DMS53 treated with DMSO at 0.1 percent for 48 hours (cell line): ENCODE measurements around the gene NFIA.

Experiments
- DNase-seq: peaks from one replicate; lab custom pipeline; 2025; ENCODE audit not compliant: unreplicated experiment; lab: John Stamatoyannopoulos, UW

The NFIA gene

DNA sequence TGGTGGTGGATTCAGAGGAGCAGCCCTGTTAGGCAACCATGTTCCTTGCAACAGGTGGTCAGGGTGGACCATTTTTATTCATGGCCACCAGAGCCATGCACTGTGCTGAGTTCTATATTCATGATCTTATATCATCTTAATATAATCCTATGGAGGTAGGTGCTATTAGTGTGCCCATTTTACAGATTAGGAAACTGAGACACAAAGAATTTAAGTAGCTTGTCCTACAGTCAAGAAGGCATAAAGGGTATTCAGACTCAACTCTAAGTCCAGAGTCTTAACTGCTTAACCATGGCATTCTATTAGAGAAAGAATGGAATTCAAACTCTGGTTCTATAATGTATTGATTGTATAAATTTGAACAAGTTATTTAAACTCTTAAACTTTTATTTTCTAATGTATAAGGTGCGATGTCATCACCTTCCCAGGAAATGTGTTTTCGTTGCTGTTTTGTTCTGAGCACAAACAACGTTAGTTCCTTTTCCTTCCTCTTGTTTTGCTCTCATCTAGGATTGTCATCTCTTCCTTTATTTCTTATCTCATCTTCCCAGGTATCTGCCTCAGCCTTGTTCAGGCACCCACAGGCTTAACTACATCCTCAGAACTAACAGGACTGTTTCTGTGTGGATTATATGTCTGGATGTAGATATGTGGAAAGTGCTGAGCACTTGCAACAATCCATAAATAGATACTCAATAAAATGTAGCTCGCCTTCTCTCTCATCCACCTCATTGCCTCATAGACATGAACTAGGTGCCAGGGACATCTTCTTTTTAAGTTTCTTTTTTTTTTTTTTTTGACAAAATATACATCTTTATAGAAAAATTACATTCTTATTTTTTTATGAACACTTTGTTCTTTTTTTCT, 207.1 kb downstream of the NFIA start:
- no peak for DNase-seq

DNA sequence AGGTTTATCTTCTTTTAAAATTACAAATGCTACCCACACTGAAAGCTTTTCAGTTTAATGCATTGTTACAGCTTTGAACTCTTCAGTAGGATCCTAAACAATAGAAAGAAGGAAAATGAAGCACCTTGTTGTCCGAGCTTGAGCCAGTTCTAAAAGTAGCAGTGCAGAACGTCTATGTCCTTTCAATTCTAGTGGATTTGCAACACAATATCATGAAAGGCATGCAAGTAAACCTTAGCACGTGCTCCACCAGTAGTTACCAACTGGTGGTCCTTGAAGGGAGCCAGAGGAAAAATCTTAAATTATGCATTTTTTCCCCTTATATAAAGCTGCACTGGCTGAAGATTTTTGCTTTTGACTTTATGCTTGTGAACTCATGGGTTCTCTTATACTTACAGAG, 208.2 kb downstream of the NFIA start:
- no peak for DNase-seq

DNA sequence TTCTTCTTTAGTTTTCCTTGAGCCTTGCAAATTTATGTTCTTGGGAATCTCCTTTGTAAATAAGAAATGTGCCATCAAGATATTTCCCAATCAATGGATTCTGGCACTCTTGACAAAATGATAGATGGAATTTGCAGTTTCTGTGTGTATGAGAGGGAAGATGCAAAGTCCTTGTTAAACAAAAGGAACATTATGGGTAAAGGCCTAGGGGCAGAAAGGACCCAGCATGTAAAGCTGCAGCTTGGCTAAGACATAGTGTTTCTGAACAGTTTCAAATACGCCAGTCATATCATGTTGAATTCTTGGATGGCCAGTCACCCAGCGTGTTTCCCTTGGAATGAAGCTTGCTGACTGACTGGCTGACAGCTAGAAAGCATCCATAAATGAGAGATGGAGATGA, 210.8 kb downstream of the NFIA start:
- no peak for DNase-seq

DNA sequence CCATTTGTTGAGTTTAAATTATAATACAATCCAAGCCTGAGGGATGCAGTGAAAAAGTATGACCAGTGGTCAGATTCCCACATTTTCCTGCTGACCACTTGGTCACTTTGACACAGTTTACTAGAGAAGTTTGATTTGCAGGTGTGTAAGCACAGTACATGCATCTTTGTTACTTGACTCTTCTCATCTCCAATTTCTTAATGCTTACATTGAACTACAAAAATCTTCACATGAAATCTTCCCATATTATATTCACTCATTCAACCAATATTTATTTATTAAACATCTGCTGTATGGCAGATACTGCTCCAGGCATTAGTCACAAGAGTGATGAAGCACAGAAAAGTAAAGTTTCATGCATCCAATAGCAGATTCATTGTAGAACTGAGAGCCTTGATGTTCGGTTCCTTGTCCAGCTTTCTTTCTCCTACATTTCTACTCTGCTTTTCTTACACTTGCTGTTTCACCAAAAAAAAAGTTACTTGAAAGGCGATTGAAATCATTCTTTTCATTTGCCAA, 211.7 kb downstream of the NFIA start:
- no peak for DNase-seq

DNA sequence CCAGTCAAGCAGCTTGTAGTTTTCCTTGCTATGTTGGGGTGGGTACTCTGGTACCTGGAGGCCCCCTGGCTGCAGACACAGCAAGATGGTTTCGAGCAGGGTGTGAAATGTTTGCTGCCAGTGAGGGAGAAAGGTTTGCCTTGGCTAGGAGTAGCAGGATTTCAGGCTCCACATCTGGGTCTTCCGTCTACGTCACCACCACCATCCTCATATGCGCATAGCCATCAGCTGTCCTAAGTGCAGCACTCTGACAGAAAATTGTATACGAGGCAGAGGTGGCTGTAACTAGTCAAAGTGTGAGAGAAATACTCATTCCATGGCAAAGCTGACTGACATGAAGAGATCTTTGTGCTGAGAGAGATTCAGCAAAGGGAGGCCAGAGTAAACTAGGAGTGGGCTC, 212.6 kb downstream of the NFIA start:
- no peak for DNase-seq

DNA sequence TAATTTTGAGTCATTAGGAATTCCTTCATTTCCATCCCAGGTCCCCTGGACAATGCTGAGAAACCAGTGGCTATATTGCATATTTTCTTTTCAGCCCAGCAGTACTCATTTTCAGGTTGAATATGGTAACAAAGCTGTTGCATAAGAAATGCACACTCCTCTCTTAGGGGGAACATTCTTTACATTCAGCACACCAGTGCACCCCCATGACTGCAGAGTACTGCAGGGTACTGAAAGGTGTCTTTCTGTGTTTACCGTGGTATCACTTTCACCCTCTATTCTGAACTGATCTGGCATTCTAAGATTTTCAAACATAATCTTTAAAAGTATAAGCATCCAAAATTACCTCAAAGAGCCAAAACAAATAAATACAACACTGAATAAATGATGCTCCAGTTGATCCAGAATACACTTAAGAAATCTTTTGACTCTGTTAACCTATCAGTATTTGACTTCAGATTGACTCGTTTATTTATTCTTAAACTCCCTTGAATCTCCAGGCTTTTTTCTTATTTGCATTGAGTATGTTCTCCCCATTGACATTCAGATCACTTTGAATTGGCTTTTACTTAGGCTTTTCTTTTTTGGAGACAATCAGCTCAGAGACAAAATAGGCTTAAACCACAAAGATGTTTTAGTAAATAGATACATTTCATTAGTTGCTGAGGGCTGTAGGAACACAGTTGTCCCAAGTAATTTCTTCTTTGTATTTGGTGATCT, 213.6 kb downstream of the NFIA start:
- no peak for DNase-seq

DNA sequence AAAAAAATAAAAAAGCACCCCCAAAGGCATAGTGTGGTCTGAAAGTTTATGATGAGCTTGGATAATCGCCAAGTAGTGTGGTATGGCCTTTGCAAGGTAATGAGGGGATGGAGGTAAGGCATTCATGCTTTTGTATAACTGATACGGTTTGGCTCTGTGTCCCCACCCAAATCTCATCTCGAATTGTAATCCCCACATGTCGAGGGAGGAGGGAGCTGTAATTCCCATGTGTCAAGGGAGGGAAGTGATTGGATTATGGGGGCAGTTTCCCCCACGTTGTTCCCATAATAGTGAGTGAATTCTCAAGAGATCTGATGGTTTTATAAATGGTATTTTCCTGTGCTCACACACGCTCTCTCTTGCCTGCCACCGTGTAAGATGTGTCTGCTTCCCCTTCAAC, 215.5 kb downstream of the NFIA start:
- no peak for DNase-seq

DNA sequence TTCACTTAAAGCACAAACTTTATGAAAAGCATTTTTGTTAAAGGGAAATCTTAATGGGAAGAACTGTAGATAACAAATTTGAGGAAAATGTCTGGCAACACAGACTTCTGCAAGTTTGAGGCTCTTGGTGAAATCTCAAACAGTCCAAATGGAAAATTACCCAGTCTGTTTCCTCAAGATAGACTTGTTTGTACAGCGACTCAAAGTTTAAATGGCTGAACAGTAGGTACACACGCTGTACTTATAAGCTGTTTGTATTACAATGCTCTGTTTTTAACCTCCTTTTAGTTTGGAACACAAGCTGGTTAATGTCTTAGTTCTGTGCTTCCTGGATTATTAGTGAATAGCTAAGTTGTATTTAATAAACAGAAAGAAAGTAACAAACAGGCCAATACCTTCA, 217.1 kb downstream of the NFIA start:
- peak; percentile 32 for DNase-seq

DNA sequence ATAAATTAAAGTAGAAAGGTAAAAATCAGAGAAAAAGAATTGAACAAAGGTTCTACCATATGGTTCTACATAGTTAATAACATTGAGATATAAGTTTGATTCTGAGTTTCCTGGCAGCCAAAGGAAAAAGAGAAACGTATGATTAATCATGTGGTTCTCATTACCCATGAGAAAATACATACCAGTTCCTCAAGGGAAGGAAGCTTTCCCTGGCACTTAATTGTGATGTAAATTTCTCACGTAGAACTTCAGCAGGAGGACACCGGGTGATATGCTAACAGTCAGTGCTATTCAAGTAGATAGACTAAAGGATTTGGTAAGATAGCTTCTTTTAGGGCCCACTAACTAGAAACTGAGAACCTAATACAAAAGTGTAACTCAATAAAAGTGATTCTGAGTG, 218.5 kb downstream of the NFIA start:
- no peak for DNase-seq

DNA sequence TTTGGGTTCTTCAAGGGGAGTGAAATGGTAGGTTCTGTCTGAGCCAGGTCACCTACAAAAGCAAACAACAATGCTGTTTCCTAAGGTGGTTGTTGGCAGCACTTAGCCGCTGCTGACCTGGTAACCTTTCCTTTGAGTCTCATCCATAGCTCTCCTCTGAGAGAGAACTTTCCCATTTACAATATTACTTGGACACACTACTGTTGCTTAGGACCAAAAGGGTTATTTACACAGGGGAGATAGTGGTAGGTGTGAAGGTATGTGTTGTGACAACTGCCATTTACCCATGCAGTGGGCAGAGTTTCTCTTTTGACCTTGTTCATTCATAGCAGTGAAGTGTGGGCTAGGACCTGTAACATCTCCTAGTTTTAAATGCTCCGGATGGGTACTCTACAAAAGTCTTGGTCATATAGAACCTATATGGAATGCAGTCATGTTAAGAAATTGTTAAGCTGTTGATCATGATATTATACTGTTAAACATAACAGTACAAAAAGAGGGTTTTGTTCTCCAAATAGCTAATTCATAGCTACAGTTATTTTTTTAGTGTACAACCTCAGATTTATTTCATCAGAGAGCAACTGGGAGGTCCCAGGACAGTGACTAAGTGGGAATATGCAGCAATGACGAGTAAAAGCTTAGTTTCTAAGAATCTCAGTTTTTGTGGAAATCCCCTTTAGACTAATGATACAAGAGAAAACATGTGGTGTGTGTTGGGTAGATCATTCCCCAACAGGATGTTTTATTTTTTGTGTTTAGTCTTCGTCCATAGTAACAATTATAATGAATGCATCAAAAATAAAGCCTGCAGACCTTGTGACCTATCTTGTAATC, 219.7 kb downstream of the NFIA start:
- no peak for DNase-seq

DNA sequence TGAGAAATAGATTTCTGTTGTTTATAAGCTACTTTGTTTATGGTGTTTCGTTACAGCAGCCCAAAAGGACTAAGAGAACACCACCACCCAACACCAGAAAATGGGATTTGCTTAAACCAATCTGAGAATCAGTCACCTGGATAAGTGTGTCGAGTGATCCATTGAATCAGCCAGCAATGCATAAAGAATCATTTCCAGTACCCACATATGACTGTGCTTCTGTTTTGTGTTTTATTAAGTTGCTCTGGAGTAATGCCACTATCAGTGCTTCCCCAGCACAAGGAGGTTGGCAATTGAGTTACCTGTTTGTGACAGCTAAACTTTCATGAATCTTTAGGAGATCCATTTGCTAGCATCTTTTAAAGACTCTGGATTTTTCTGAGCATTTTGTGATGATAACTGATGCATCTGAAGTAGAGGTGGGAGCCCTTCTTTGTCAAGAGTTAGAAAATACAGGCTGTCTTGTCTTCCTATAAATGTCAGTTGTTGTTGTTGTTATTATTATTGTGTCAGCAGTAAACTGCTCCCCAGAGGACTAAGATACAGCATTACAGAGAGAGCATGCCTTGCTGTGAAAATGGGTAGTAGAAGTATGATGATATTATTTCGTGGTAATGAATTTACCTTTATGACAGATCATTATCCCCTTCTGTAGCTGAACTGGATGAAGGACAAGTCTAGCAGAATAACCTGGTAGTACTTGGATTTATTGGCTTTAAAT, 225.2 kb downstream of the NFIA start:
- no peak for DNase-seq

DNA sequence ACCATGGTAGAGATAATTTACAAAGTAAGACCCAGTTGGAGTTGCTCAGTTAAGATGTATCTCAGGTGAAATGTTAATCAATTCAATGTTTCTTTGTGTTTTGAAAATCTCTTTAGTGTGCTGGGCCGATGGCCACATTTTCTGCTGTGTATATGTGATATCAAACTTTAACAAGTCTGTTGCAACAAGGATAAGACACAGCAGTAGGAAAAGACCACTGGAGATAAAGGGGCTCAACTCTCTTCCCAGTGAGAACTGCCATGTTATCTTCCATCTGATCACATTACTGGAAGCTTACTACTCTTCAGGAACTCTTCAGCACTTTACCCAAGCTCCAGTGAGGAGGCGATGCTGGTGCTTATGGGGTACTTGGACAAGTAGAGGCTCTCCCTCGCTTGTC, 227.7 kb downstream of the NFIA start:
- no peak for DNase-seq

DNA sequence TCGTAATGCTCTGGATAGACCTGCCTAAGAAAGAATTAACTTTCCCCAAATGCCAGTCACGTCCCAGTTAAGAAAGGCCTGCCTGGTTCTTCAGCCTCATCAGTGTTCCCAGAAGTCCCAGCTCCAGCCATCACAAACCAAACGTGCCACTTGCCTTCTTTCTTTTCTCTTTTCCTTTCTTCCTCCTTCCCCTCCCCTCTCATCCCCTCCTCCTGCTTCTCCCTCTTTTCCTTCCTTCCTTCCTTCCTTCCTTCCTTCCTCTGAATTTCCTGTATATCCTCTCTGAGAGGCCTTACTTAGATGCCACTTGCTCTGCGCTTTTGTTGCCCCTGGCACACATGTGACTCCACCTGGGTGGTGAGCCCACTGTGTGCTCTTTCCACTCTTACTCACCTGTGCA, 228.2 kb downstream of the NFIA start:
- DNase-seq: no peak

DNA sequence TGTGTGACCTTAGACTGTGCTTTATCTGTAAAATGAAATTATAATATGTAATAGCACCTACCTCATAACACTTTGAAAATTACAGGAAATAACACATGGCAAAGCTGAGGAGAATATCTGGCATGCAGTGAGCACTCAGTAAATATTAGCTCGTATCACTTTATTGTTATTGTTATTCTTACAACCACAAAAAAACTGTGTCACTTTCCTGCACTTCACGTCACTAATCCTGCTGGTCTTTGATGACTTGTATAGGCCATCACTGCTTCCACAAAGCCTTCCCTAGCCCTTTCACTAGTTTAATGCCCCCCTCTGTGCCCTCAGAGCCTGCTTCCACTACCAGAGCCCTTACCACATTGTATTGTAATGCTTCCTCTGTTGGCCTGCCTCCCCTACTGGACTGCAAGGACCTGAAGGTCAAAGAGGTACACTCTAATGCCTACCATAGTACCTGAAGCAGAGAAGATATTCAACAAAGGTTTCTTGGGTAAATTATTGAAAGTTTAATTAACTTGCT, 231.6 kb downstream of the NFIA start:
- DNase-seq: no peak

DNA sequence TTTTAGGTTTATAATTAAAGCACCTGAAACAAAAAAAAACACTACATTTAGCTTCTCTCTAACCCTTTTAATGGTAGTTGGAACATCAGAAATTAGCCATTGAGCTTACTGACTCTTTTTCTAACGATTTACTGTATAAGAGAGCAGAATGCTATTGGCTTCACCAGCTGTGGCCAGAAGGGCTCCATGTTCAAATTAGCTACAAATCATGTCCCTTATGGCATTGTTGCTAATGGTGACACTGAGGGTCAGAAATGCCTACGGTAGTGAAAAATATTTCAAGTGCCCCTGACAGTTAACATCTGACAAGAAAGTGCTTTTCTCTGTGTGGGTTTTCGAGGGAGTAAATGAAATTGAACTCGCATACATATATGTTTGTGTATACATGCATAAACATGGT, 232.7 kb downstream of the NFIA start:
- no peak for DNase-seq

DNA sequence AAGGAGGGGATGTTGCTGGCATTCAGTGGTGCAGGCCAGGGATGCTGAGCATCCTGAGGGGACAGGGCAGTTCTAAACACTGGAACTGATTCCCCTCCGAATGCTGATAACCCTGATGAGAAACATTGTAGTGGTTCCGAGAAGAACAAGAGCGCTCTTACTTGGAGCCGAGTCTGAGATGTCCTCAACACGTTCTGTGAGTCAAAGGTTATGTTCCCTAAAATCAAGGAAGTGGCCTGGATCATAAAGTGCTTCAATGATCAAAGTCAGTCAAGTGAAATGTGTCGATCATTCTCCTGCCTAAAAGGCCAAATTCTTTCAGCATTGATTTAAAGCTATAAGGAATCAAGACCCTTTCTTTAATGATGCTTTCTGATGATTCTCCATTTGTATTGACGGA, 234.1 kb downstream of the NFIA start:
- no peak for DNase-seq

DNA sequence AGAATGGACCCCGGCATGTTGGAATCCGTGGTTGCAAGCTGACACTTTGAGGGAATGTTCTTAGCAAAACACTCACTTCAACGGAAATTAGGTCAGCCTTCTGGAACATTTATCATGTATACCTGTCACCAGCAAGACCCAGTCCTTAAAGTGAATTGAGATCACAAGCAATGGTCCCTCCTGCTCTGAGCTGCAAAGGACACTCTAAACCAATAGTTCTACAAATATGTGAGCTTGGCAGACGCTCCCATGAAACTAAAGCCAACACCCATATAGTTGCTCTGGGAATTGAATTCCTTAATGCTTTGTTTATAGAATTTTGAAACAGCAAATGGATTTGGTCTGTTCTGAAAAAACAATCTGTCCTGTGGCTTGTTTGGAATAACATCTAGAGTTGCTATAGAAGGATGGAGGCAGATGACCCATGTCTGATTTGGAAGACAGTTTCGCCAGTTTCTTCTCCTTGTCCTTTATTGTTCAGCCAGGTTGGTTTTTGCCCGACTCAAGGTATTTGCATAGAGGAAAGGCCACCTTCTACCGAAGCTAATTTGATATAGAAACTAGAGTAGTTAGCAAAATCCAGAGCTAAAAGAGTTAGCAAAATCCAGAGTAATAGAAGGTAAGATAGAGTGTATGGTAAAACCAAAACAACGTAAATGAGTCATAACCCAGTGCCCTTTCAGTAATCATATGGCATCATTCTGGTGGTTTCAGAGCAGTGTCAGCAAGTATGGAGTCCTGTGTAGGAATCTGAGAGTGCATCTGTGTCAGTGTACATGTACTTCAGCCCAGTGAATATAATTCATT, 236.2 kb downstream of the NFIA start:
- peak; percentile 16 for DNase-seq

DNA sequence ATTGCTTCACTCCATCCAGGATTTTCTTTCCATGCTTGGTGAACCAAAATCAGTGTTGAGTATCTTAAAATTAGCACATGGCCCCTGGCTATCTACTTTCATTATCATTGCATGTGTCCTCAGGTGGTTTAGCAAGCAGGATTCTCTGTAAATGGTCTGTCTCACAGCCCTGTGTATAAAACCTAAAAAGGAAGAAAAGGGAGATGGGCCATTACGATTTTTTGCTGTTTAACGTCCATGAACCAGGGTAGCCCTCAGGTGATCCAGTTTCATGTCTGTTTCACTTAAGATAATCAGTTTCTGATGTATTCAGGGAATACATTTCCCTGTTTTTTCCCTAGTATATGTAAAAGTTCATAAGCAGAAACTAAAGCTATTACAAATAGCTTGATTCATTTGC, 238.2 kb downstream of the NFIA start:
- DNase-seq: no peak

DNA sequence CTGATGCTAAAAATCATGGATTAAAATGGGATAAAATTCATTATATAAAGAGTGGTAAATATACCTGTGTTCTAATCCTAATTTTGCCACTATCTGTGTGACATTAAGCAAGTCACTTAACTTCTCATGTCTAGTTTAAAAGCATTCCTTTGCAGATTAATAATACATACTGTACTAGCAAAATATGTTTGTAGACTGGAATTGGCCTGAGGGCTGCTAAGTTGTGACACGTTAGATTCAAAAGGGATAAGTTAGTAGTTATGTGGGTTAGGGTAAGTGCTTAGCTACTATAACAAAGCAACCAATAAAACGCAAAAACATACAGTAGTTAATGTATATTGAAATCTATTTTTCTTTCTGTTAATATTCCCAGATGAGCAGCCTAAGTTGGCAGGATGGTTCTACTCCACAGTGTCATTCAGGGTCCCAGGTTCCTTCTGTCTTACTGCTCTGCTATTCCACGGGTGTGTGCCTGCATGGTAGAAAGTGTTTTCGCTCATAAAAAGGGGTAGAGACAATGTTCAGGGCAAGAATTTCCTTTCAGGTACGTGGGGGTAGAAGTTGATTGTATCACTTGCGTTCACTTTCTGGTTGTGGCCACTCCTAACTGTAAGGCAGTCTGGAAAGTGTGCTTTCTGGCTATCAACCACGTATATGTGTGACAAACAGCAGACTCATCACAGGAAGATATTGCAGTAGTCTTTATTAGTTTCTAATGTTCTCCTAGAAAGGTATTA, 239.8 kb downstream of the NFIA start:
- no peak for DNase-seq
